ENCODE data around the gene PDE2A.

Gene PDE2A

DNA sequence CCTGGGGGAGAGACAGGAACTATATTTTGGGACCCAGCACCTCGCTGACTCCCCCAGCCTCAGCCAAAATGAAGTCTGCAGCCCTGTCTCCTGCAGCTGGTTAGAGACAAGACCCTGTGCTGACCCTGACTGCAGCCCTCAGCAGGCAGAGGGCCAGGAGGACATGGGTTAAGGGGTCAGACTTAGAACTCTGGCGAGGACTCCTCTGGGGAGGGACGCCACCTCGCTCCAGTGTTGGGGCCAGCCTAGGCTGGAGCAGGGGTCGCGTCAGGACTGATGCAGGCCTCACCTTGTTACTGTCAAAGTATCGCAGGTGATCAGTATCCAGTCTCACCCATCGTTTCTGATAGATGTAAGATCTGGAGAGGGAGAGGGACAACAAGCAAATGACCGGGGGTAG is 36.9 kb upstream of the PDE2A start:
- H3K27me3 Mint-ChIP-seq: no peaks in the 10 kb centered on the region
- ATAC-seq (replicated peaks) (no peak), DNase-seq (no peak)

GRCh38 chr11:72710278-72710677 is 36.1 kb upstream of the PDE2A start:
- ATAC-seq (replicated peaks): no peak
- no peaks in the 10 kb centered on the region for H3K27me3 Mint-ChIP-seq
- H3K4me3 Mint-ChIP-seq: no peak overlapping the region
- H3K9me3 Mint-ChIP-seq: no peaks in the 10 kb centered on the region
- DNase-seq: no peak
- peaks cover 30 to 51% of the 10 kb centered on the region in 2 donors for H3K4me1 Mint-ChIP-seq
- no peak overlapping the region for H3K27ac Mint-ChIP-seq
- peaks cover 66 to 72% of the 10 kb centered on the region in 2 donors for H3K36me3 Mint-ChIP-seq

More for the DNA sequence above, 36.9 kb upstream of the PDE2A start:
- H3K9me3 Mint-ChIP-seq: no peaks in the 10 kb centered on the region
- H3K4me1 Mint-ChIP-seq: peaks cover 28 to 58% of the 10 kb centered on the region in 2 donors
- peaks cover 62 to 71% of the 10 kb centered on the region in 2 donors for H3K36me3 Mint-ChIP-seq
- no peak overlapping the region for H3K27ac Mint-ChIP-seq
- no peak overlapping the region for H3K4me3 Mint-ChIP-seq

DNA sequence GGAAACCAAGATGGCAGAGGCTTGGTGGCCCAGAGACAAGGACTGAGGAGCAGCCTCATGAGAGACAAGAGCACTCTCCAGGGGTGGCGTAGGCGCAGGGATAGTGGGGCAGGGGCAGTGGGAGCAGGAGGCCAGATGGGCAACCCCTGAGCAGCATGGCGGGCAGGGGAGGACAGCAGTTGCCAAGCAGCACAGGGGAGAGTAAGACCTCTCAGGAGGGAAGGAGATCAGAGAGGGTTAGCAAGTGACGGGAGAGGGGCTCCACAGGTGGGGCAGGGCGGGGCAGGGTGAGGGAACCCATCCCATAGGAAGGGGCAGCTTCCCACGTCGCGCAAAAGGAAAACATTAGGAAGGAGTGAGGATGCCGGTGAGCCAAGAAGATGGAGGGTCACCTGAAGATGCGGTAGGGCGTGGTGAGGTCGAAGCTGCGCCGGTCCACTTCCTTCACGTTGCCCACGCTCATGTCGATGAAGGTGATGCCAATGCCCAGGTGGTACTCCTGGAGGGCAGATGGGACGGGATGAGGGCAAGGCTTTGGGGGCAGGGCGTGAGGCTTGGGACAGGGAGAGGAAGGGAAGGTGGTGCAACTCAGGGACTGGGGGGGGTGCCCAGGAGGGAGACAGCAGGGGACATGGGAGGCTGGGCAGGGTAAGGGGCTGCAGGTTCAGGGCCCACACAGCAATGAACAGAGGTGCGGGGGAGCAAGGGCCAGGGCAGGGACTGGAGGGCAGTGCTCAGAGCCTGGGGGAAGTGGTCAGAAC is 35.4 kb upstream of the PDE2A start:
- H3K27ac Mint-ChIP-seq: peak overlapping the region; percentile 80
- peaks cover 69 to 71% of the 10 kb centered on the region in 2 donors for H3K36me3 Mint-ChIP-seq
- ATAC-seq (replicated peaks) (no peak), DNase-seq (no peak)
- H3K4me1 Mint-ChIP-seq: peaks cover 24 to 45% of the 10 kb centered on the region in 2 donors
- H3K27me3 Mint-ChIP-seq: no peaks in the 10 kb centered on the region
- H3K9me3 Mint-ChIP-seq: no peaks in the 10 kb centered on the region
- H3K4me3 Mint-ChIP-seq: no peak overlapping the region

DNA sequence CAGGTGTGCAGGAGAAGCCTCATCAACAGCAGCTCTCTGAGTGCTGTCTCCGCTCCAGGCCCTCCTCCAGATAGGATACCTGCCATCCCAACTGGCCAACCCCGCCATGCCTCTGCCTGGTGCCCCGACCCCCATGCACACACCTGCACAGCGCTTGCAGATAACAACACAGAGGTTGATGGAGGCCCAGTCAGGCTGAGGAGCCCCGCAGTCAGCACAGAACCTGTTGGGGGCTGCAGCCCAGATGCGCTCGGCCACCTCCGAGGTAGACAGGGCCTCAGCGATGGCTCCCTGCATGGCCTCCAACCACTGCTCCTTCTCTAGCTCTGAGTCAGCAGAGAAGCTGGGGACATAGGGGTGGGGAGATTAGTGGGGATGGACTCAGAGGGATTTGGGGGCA is 32.8 kb upstream of the PDE2A start:
- peaks cover 14 to 24% of the 10 kb centered on the region in 2 donors for H3K4me1 Mint-ChIP-seq
- H3K27me3 Mint-ChIP-seq: no peaks in the 10 kb centered on the region
- no peaks in the 10 kb centered on the region for H3K9me3 Mint-ChIP-seq
- peak overlapping the region; percentile 85 for H3K27ac Mint-ChIP-seq
- H3K4me3 Mint-ChIP-seq: no peak overlapping the region
- H3K36me3 Mint-ChIP-seq: peaks cover 65 to 74% of the 10 kb centered on the region in 2 donors
- ATAC-seq (replicated peaks) (no peak), DNase-seq (no peak)

- Mint-ChIP-seq H3K27me3 (no peaks in the 10 kb centered on the region), H3K36me3 (peaks cover 68 to 78% of the 10 kb centered on the region in 2 donors), H3K4me3 (no peak overlapping the region), H3K9me3 (no peaks in the 10 kb centered on the region), H3K27ac (peak overlapping the region; percentile 85), H3K4me1 (peaks cover 14 to 24% of the 10 kb centered on the region in 2 donors)
- ATAC-seq (replicated peaks): no peak
- no peak for DNase-seq
These were observed 32.4 kb upstream of the PDE2A start for GRCh38 chr11:72706579-72706978.

DNA sequence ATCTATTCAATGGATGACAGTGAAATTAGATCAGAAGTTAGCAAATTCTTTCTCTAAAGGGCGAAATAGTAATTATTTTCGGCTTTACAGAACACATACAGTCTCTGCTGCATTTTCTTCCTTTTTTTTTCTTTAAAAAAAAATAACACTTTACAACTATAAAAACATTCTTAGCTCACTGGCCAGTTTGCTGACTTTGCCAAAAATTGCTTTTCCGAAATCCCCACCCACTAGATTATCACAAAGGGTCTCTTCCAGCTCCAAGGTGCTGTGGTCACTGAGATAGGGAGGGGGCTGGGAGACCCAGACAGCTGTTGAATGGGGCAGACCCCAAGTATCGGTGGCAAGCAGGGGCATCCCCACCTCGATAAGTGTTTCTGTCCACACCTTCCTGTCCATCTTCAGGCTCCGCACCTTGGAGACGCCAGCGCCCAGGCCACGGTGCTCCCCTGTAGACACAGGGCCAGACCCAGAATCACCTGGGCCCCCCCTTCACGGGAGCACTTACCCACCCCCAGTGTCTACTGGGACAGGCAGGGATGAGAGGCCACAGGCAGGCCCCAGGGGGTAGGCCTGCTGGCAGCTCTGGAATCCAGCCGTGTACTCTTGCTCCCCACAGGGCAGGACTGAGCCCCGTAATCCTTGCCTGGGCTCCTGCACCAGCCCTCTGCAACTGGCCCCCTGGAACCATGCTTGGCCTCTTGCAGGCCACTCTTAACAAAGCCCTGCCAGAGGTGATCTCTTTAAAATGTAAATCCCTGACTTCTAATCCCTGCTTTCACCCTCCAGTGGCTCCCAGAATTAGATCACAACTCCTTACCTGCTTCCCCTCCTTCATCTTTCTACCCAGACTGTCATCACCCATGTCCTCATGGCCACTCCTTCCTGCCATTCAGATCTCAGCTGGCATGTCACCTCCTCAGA is 31.5 kb upstream of the PDE2A start:
- Mint-ChIP-seq H3K36me3 (peaks cover 67 to 77% of the 10 kb centered on the region in 2 donors), H3K4me1 (peaks cover 14 to 26% of the 10 kb centered on the region in 2 donors), H3K4me3 (no peak overlapping the region), H3K27me3 (no peaks in the 10 kb centered on the region), H3K27ac (peak overlapping the region; percentile 63), H3K9me3 (no peaks in the 10 kb centered on the region)
- ATAC-seq (replicated peaks) (no peak), DNase-seq (no peak)

DNA sequence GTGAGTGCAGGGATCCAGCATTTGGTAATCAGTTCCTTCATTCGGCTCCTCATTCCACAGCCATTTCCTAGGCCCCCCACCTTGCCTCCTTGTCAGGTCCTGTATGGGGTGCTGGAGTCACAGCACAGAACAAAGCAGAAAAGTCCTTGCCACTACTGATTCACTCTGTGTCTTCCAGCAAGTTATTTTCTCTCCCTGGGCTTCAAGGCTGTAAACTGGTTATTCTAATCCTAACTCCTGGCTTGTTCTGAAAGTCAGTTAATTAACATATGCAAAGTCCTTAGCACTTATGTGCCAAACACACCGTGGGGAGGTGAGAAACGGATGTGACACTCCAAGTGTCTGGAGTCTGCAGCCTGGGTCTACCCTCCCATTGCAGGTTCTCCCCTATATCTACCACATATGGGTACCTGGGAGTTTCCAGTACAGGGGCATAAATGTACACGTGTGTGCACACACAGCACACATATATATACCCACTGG is 30.6 kb upstream of the PDE2A start:
- no peak for ATAC-seq (replicated peaks)
- H3K36me3 Mint-ChIP-seq: peaks cover 70 to 80% of the 10 kb centered on the region in 2 donors
- no peaks in the 10 kb centered on the region for H3K9me3 Mint-ChIP-seq
- H3K27me3 Mint-ChIP-seq: no peaks in the 10 kb centered on the region
- H3K27ac Mint-ChIP-seq: no peak overlapping the region
- peaks cover 14 to 26% of the 10 kb centered on the region in 2 donors for H3K4me1 Mint-ChIP-seq
- H3K4me3 Mint-ChIP-seq: no peak overlapping the region
- DNase-seq: no peak

- H3K9me3 Mint-ChIP-seq: no peaks in the 10 kb centered on the region
- no peak for DNase-seq
- no peak overlapping the region for H3K27ac Mint-ChIP-seq
- H3K4me3 Mint-ChIP-seq: no peak overlapping the region
- ATAC-seq (replicated peaks): peak in 1 of 2 donors; percentile 20
- peaks cover 10 to 19% of the 10 kb centered on the region in 2 donors for H3K4me1 Mint-ChIP-seq
- no peaks in the 10 kb centered on the region for H3K27me3 Mint-ChIP-seq
- H3K36me3 Mint-ChIP-seq: peaks cover 69 to 80% of the 10 kb centered on the region in 2 donors
These were observed 30.0 kb upstream of the PDE2A start for GRCh38 chr11:72704028-72704782.

GRCh38 chr11:72703267-72704008 is 29.2 kb upstream of the PDE2A start:
- Mint-ChIP-seq H3K4me3 (no peak overlapping the region), H3K9me3 (no peaks in the 10 kb centered on the region), H3K36me3 (peaks cover 68 to 80% of the 10 kb centered on the region in 2 donors), H3K4me1 (peaks cover 9 to 16% of the 10 kb centered on the region in 2 donors), H3K27me3 (no peaks in the 10 kb centered on the region), H3K27ac (no peak overlapping the region)
- DNase-seq (no peak), ATAC-seq (replicated peaks) (no peak)

- H3K4me3 Mint-ChIP-seq: no peak overlapping the region
- no peak for ATAC-seq (replicated peaks)
- H3K36me3 Mint-ChIP-seq: peaks cover 62 to 77% of the 10 kb centered on the region in 2 donors
- H3K27me3 Mint-ChIP-seq: no peaks in the 10 kb centered on the region
- DNase-seq: no peak
- no peaks in the 10 kb centered on the region for H3K9me3 Mint-ChIP-seq
- H3K4me1 Mint-ChIP-seq: peaks cover 9 to 16% of the 10 kb centered on the region in 2 donors
- peak overlapping the region; percentile 14 for H3K27ac Mint-ChIP-seq
These were observed 28.5 kb upstream of the PDE2A start for GRCh38 chr11:72702577-72703241.

DNA sequence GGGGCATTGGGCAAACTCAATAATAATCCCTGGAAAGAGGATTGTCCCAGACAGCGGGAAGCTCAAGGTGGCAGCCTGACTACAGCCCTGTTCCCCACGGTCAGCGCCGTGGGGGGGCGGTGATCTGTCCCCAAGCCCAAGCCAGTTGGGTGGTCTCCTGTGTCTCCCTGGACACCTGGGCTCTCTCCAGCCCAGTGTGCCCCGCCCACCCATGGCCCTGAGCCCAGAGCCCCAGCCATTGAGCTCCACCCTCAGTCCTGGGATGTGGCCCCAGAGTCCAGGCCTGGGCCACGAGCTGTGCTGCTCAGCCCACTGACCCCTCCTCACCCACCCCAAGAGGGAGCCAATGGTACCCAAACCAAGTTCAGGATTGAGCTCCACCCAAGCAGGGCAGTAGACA is 27.9 kb upstream of the PDE2A start:
- peaks cover 56 to 75% of the 10 kb centered on the region in 2 donors for H3K36me3 Mint-ChIP-seq
- DNase-seq: no peak
- H3K4me1 Mint-ChIP-seq: peaks cover 6 to 10% of the 10 kb centered on the region in 2 donors
- no peaks in the 10 kb centered on the region for H3K27me3 Mint-ChIP-seq
- no peaks in the 10 kb centered on the region for H3K9me3 Mint-ChIP-seq
- H3K4me3 Mint-ChIP-seq: no peak overlapping the region
- no peak for ATAC-seq (replicated peaks)
- peak overlapping the region; percentile 57 for H3K27ac Mint-ChIP-seq

- Mint-ChIP-seq H3K27me3 (no peaks in the 10 kb centered on the region), H3K36me3 (peaks cover 53 to 72% of the 10 kb centered on the region in 2 donors), H3K4me3 (no peak overlapping the region), H3K9me3 (no peaks in the 10 kb centered on the region), H3K4me1 (peaks cover 6 to 7% of the 10 kb centered on the region in 2 donors), H3K27ac (peak overlapping the region; percentile 57)
- no peak for DNase-seq
- no peak for ATAC-seq (replicated peaks)
These were observed 27.2 kb upstream of the PDE2A start for GRCh38 chr11:72701466-72701865.

DNA sequence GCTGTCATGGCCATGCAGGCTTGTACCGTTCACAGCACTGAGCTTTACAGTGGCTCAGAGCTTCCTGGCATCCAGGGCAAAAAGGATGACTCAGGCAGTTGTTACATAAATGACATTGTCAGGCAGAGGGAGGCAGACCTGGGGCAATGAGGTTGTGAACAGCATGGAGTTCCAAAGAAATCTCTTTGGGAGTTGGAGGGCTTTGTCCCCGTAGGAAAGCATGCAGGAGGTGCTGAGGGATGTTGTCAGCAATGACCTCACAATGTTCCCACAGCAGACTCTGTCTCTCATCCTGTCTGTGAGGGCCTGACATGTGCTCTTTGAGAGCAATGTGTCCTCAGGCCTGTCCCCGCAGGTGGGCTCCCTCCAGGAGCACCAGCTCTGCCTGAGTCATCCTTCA is 25.9 kb upstream of the PDE2A start:
- H3K4me1 Mint-ChIP-seq: peaks cover 2 to 7% of the 10 kb centered on the region in 2 donors
- no peak for DNase-seq
- H3K27ac Mint-ChIP-seq: peak overlapping the region; percentile 43
- ATAC-seq (replicated peaks): no peak
- peaks cover 52 to 67% of the 10 kb centered on the region in 2 donors for H3K36me3 Mint-ChIP-seq
- no peaks in the 10 kb centered on the region for H3K9me3 Mint-ChIP-seq
- H3K27me3 Mint-ChIP-seq: no peaks in the 10 kb centered on the region
- no peak overlapping the region for H3K4me3 Mint-ChIP-seq

Data from stimulated activated naive B cell treated with anti-CD40 and anti-IgM and Interleukin-4, amounts not matched to agents 10 μg/mL and 1 μg/mL and 100 μg/mL, for 72 hours (primary cell).